Right forelimb (tissue), 1 donor: Measurements from ENCODE around the gene TOMM40L.
"Not testable (repeated sequence)": the region's sequence is repeated elsewhere in the genome, so short reads cannot be mapped to it uniquely, and the experiment has no call there.

Experiments used
- DNase-seq: peaks from one replicate; pipeline ENCODE4 v3.0.0-alpha.2; 2018

The TOMM40L gene

GRCh38 chr1:161222175-161223019 is 3.5 kb upstream of the TOMM40L start:
- no peak for DNase-seq

- no peak for DNase-seq
Observed at GRCh38 chr1:161223805-161224694, 1.8 kb upstream of the TOMM40L start.

- not testable (repeated sequence) for DNase-seq
Observed at GRCh38 chr1:161224695-161225087, 1.2 kb upstream of the TOMM40L start.

GRCh38 chr1:161225178-161225533 is 704 bp upstream of the TOMM40L start:
- no peak for DNase-seq

- no peak for DNase-seq
Observed at GRCh38 chr1:161226320-161226711, 456 bp downstream of the TOMM40L start.

GRCh38 chr1:161226759-161227158 is 899 bp downstream of the TOMM40L start:
- no peak for DNase-seq

DNA sequence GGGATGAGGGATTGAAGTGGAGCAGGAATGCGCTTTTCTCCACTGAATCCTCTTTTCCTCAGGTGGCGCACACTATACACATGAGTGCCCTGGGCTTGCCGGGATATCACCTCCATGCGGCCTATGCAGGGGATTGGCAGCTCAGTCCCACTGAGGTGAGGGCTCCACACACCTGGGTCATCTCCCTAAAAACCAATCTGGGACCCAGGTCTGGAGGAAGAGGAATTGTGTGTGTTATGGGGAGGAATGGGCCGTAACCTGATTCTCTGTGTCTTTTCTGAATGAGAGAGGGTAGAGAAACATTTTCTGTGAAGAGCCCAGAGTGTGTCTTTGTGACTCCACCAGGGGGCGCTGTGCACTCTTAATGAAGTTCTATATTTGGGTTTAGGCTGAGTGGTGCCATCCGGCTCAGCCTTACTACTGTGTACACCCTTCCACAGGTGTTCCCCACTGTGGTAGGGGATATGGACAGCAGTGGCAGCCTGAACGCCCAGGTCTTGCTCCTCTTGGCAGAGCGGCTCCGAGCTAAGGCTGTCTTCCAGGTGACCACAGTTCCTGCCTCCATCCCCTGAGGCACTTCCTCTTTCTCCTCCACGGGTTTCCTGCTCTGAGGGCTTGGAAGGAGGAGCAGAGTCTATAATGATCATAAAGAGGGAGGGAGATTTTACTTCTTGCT is 1.5 kb downstream of the TOMM40L start:
- peak; percentile 87 for DNase-seq

DNA sequence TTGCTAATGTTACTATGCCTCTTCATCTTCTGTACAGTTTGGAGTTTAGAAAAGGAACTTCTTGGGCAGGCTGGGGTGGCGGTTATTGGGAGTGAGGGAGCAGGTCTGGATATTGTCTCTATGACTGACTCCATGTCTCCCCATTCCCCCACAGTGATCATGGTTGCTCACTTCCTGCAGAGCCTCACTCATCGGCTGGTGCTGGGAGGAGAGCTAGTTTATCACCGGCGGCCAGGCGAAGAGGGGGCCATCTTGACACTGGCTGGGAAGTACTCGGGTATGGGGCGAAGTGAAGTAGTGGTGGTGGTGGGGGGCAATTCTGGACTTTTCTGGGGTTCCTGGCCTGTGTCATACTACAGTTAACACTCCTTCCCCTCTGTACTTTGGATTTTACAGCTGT is 2.2 kb downstream of the TOMM40L start:
- DNase-seq = no peak

GRCh38 chr1:161229896-161230295 is 4.0 kb downstream of the TOMM40L start:
- DNase-seq = no peak

- DNase-seq = no peak
Observed at GRCh38 chr1:161230762-161231161, 4.9 kb downstream of the TOMM40L start.

- no peak for DNase-seq
Observed at GRCh38 chr1:161233102-161233501, 7.2 kb downstream of the TOMM40L start.

DNA sequence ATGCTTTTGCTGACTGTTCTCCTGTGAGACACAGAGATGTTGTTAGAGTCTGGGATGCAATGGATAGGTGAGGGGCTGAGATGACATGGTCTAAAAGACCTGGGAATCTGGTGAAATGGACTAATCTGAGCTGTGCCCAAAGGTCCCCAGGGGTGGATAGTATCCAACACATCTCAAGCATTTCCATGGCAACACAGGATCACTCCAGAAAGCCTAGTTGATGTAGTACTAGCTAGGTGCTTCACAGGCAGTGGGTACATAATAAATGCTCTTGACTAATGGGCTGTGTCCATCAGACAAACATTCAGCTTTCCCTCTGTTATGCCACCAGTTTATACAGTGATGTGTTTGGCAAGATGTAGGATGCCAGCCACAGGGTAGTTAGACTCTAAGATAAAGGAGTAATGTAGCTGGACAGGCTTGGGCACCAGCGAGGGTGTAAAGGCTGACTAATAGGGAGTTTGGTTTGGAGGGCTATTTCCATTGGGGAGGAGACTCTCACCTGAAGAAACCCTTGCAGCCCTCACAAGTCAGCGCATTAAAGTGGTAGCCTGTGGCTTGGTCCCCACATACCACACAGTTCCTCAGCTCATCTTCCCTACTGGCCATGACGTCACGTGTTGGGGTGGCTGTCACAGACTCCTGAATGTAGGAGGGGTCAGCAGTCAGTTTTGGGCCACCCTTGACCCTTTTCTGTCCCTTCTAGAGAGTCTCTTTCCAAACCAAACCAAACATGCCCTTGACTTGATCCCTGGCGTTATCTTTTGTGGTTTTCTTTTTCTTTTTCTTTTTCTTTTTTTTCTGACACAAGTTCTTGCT is 10.3 kb downstream of the TOMM40L start:
- no peak for DNase-seq

DNA sequence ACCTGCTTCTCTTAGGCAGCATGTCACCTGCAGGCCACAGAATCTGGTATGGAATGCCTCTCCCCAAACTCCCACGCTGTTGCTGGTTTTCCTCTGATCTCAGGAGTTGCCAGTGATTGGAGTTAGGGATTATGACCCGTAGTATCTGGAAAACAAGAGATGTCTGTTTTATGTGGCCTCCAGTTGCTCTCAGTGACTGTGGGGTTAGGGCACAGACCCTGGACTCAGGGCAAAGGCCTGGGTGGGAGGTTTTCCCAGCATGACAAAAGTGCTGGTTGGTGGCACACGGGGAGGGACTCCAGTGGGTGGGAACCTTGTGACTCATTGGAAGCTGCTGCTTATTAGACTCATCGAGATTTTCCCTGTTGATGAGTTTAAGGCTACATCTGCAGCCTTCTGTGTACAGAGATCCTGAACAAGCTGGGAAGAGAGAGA is 12.2 kb downstream of the TOMM40L start, which contains the start of gene NR1I3:
NR1I3 (minus strand) TSS at position 165 of the 435 bp plus-strand sequence. CDS start 1,638 bp downstream, outside the sequence.
- no peak for DNase-seq

DNA sequence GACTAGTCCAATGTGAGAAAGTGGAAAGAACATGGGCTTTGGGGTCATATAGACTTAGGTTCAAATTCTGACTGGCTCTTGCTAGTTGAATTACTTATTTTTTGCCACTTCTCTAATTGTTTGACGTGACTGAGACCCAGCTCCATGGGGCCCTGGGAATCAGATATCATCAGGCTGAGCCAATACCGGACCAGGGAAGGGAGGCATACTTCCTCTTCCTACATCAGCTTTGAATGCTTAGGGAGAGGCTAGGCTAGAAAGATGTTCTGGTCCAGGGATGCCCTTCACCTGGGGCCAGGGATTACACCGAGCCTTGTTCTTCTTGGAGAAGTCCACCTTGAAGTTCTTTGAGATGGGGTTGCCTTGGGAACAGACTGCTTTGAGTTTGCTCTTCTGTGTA is 15.8 kb downstream of the TOMM40L start:
- no peak for DNase-seq

DNA sequence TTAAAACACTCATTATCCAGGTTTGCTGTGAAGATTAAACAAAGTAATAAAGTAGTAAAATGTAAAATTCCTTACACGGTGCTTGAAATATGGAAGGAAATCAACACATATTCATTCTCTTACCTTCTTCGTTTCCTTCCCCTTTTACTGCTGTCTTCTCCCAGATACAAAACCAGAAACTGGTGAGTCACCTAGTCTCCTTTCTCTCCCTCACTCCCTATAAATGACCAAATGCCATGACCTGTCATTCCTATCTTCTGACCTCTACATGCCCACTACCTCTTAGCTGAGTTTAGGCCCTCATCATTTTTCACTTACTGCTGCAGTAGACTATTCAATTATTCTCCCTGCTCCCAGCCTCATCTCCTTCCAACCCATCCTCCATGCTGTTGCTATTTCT is 16.5 kb downstream of the TOMM40L start:
- no peak for DNase-seq

GRCh38 chr1:161244888-161245287 is 19.0 kb downstream of the TOMM40L start:
- DNase-seq = no peak

DNA sequence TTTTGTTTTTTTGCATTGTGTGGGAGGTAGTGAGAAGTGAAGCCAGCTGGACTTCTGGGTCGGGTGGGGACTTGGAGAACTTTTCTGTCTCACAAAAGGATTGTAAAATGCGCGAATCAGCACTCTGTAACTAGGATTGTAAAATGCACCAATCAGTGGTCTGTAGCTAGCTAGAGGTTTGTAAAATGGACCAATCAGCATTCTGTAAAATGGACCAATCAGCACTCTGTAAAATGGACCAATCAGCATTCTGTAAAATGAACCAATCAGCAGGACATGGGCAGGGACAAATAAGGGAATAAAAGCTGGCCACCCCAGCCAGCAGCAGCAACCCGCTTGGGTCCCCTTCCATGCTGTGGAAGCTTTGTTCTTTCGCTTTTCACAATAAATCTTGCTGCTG is 24.2 kb downstream of the TOMM40L start:
- not testable (repeated sequence) for DNase-seq

- DNase-seq = no peak
Observed at GRCh38 chr1:161250829-161251228, 25.0 kb downstream of the TOMM40L start.

DNA sequence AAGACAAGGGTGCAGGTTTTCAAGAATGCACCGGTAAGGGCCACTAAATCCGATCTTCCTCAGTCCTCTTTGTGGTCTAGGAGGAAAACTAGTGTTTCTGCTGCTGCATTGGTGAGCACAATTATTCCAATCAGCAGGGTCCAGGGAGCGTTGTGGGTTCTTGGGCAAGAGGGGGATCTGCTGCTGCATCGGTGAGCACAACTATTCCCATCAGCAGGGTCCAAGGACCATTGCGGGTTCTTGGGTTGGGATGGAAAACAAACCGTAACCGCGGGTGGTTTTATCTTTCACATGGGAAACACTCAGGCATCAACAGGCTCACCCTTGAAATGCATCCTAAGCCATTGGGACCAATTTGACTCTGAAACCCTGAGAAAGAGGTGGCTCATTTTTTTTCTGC is 25.7 kb downstream of the TOMM40L start:
- no peak for DNase-seq

DNA sequence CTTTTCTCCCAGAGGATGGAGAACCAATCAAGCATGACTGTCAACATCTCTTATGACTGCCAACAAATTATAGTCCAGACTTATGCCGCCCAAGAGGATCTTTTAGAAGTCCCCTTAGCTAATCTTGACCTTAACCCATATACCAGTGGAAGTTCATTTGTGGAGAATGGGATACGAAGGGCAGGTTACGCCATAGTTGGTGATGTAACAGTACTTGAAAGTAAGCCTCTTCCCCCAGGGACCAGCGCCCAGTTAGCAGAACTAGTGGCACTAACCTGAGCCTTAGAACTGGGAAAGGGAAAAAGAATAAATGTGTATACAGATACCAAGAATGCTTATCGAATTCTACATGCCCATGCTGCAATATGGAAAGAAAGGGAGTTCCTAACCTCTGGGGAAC is 29.4 kb downstream of the TOMM40L start:
- not testable (repeated sequence) for DNase-seq

- not testable (repeated sequence) for DNase-seq
Observed at GRCh38 chr1:161255955-161256520, 30.2 kb downstream of the TOMM40L start.

GRCh38 chr1:161257109-161257508 is 31.2 kb downstream of the TOMM40L start:
- DNase-seq = not testable (repeated sequence)
